ENCODE data around the gene RNF208.

Gene RNF208

DNA sequence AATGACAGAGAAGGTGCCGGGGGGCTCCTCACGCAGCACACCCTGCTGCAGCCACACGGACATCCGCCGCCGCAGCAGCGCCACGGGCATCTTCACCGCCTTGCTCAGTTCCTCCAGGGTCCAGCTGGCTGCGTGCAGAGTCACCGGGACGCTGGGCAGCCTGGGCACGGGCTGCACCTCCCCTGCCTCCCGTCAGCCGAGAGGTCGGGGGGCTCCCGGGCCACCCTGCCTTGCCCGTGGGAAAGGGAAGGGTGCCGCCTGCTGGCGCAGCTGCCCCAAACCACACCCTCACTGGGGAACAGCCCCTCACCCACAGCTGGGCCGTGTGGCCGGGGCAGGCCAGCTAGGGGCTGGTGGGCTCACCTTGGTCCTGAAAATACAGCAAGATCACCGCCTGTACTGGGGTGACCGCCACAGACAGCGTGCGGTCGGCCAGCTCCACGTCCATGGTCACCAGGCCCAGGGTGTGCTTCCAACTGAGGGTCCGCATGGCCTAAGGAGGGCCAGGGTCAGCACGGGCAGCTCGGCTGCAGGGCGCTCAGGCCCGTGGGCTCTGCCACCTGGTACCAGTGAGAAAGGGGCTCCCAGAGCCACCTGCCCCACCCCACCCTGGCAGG, 46.6 kb downstream of the RNF208 start:
- no peak for DNase-seq (ENCODE audit: low spot score)

DNA sequence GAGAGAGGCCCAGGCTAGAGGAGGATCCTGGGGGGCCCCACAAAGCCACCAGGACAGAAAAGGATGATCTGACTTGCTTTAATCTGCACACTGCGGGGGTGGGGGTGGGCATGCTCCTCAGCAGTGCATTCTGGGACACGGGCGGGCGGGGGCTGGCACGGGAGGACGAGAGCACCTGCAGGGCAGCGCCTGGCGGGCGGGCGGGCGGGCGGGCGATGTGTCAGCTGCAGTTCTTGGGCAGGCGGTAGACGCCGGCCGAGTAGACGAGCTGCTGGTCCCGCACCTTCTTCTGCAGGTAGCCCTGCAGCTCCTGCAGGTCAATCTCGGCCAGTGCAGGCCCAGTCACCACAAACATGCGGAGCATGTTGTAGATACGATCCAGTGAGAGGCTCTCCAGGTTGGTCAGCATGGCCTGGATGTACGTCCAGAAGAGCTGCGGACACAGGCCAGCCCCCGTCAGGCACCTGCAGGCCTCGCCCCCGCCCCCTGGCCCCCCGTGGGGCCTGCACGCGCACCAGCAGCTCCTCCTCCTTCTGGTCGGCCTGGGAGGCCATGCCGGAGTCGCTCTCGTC, 47.2 kb downstream of the RNF208 start:
- no peak for DNase-seq (ENCODE audit: low spot score)

DNA sequence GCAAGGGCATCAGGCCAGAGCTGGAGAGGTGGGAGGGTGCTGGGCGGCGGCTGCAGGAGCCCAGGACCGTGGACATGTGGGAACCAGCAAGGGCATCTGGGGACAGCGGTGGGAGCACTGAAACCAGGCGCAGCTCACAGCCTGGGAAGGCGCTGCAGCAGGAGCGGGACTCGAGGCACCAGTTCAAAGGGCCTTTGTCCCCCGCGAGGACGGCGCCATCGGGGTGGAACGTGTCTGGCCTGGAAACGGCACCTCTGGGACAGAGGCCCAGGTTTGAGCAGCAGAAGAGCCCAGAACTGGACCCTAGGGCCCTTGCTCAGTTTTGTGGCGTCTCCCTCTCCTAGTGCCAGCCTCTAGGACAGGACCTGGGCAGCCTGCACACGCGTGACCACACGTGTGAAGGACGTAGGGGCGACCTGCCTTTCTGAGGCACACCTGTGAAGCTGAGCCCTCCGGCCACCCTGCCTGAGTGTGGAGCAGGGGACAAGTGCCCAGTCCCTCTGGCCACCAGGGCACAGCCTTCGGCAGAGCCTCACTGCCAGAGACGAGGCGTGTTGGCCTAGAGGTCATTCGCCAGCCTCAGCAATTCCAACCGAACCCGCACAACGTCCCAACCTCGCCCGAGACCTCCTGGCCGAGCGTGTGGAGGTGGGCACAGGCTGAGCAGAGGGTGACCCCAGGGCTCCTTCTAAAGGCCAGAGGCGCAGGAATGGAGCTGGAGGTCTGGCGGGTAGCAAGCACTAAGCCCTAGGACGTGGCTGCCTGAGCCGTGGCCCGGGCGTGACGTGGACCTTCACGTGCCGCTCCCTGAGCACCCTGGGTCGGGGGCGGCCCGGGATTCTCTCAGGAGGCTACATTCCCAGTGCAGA, 48.0 kb downstream of the RNF208 start:
- no peak for DNase-seq (ENCODE audit: low spot score)

DNA sequence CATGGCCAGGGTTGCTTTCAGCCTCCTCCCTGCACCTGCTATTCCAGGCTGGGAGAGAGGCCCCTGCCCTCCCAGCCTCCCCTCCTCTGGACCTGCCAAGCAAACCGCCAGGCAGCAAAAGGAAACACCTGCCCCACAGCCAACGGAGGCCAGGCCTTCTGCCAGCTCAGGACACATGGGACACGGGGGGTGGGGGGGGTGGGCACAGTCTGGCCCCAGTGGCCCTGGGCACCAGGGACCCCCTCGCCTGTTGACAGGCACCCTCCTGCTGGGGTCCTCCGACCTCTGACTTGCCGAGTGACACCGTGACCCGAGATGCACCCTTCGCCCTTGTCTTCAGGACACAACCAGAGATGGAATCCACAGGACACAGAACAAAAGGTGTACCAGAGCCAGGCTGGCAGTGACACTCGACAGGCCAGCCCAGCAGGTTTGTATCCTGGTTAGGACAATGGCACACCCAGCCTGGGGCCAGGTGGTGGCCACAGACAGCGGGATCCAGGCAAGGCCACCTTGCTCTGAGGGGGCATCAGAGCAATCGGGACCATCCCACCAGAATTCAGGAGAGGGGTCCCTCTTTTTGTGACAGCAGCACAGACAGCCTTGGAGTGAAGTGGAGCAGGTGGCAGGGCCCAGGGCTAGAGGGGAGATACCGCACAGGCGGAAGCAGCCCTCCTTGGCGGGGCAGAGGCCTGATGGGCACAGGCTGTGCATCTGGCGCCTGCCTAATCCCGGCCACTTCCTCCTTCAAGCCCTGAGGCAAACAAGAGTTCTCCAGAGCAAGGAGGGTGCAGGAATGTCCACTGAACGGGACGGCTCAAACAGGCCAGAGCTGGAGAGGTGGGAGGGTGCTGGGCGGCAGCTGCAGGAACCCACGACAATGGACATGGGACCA, 48.9 kb downstream of the RNF208 start:
- no peak for DNase-seq (ENCODE audit: low spot score)

DNA sequence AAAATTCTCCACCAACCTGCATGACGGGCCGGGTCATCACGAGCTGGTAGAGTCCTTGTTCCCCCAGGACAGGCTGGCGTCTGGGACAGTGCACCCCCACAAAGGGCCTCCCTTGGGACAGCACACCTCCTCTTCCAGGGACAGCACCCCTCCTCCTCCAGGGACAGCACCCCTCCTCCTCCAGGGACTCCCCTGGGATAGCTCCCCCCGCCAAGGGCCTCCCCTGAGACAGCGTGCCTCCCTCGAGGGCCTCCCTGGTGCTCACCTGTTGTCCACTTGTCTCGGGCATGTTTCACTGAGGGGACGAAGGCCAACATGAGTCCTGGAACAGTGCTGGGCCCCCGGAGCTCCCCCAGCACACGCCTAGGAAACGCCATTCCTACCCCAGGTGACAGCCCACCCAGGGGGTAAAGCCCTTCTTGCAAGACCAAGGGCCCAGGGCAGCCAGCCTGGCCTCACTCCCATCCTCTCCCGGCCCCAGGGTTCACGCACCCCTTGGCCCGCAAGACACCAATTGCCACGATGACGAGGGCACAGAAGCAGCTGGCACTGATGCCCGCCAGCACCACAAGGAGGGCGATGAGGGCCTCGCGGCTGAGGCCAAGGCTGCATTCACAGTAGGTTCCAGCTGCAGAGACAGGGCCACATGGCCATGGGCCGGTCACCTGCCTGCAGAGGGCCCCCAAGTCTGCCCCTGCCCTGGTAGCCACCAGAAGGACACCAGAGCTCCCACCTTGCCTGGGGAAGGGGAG, 50.7 kb downstream of the RNF208 start:
- no peak for DNase-seq (ENCODE audit: low spot score)

DNA sequence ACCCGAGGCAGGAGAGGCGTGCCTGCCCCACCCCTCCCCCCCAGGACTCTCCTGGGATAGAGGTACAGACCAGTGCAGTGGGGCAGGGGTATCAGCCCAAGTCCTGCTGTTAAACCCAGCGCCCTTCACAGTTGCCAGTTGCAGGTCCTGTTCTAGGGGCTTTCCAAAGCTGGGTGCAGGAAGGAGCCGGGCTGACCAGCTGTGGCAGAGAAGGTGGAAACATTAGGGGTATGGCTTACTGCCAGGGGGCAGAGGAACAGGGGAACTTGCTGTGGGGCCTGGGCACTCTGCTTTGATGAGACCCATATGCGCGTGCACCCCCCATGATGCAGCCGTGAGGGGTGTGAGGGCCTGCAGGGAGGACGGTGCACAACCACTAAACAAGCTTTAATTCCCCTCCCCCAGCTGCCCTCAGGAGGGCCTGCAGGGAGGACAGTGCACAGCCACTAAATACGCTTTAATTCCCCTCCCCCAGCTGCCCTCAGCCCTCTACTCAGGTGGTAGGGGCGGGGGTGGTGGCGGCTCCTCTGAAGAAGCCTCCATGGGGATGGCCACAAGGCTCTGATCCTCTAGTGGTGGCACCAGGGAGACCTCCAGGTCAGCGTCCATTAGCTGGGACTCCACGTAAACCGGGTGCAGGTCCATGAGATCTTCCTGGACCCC, 51.4 kb downstream of the RNF208 start:
- no peak for DNase-seq (ENCODE audit: low spot score)

All from CD4-positive, alpha-beta T cell treated with Interleukin-15 for 4 hours (primary cell).